K562 (cell line): Measurements from ENCODE around the gene FMN2. TPM values are rescaled to one million over a fixed set of nuclear protein-coding genes. Genes with fewer than 3 reads are reported as not detected.
A peak's percentile ranks its signal among the peaks of the same experiment; 100 is the strongest.

Experiments used
- ATAC-seq: fragments of 200-7000 bp; cut with Tn5 transposase; 3 replicates; pipeline ENCODE4 v1.9.1; 2020; ENCODE audit warnings: moderate library complexity
- BruUV-seq: library from RNA; stranded (reverse); fragments of 400-500 nt; replicated peaks from 2 replicates; lab custom pipeline; 2021; lab: Mats Ljungman, UMichigan
- CTCF ChIA-PET: fragments of 300-600 bp; formaldehyde crosslinking; extraction: SDS; loops from one replicate; lab custom pipeline; 2021; ENCODE audit warnings: low intra/inter-chr PET ratio; lab: Yijun Ruan, JAX
- POLR2A ChIA-PET: fragments of 300-600, 350-650 bp; sonication (Branson Sonifier 250); formaldehyde crosslinking; extraction: SDS; loops from one replicate; lab custom pipeline; 2021; ENCODE audit warnings: antibody characterized with exemption, inconsistent platforms; lab: Yijun Ruan, JAX
- DNase-seq, 4 experiments: peaks; one replicate each; pipeline versions ENCODE4 v3.0.0 to v3.0.0-alpha.2; 2011 to 2018; ENCODE audit warnings: low spot score in 3 of 4, mixed read lengths in 3 of 4; ENCODE audit errors: extremely low read depth in 1 of 4
- FAIRE-seq: peaks from 2 replicates; lab custom pipeline; 2011; peaks lifted over from hg19 to GRCh38; lab: Jason Lieb, UNC
- H2AFZ ChIP-seq: 2 replicates; pipeline ENCODE4 v1.6.0; 2011; ENCODE audit warnings: low read depth, low read length, control low read depth, inconsistent platforms
- H3K27ac ChIP-seq: fragments of 200-600 bp; 3 replicates; pipeline ENCODE4 v1.8.0; 2011; ENCODE audit warnings: low read depth, mild to moderate bottlenecking, control low read depth, inconsistent platforms, low read length, moderate library complexity, mixed read lengths; ENCODE audit errors: extremely low read depth
- H3K27me3 ChIP-seq, 2 experiments: fragments of 300-600 bp in 1 of 2; 2 replicates in 1 of 2; 3 replicates in 1 of 2; pipeline versions ENCODE4 v1.6.0 to v1.8.0; 2011; ENCODE audit warnings: inconsistent platforms in 2 of 2, low read length in 2 of 2, mild to moderate bottlenecking in 1 of 2, mixed read lengths in 1 of 2, moderate library complexity in 1 of 2; ENCODE audit not compliant: control insufficient read depth in 2 of 2, insufficient read depth in 2 of 2
- H3K36me3 ChIP-seq: fragments of 300-600 bp; 3 replicates; pipeline ENCODE4 v1.8.0; 2011; ENCODE audit warnings: mild to moderate bottlenecking, low read length, inconsistent platforms; ENCODE audit not compliant: control insufficient read depth, insufficient read depth
- H3K4me1 ChIP-seq, 2 experiments: fragments of 200-600 bp in 1 of 2; replicated peaks in 1 of 2; 2 replicates in 1 of 2; 3 replicates in 1 of 2; pipeline versions ENCODE4 v1.5.1 to v1.8.0; 2011; ENCODE audit warnings: inconsistent platforms in 2 of 2, low read length in 2 of 2, mild to moderate bottlenecking in 1 of 2, mixed read lengths in 1 of 2, moderate library complexity in 1 of 2; ENCODE audit not compliant: control insufficient read depth in 2 of 2, insufficient read depth in 2 of 2
- H3K4me2 ChIP-seq: 2 replicates; pipeline ENCODE4 v1.6.1; 2011; ENCODE audit warnings: low read length, control low read depth, inconsistent platforms, mixed read lengths; ENCODE audit not compliant: insufficient read depth
- H3K4me3 ChIP-seq: fragments of 200-600 bp; sonication (generic), shearing (Covaris generic); 2 replicates; pipeline ENCODE4 v1.5.1; 2016; ENCODE audit warnings: control low read depth, inconsistent platforms
- H3K79me2 ChIP-seq: fragments of 200-600 bp; 3 replicates; pipeline ENCODE4 v1.8.0; 2011; ENCODE audit warnings: low read length, inconsistent platforms; ENCODE audit not compliant: control insufficient read depth, insufficient read depth
- H3K9ac ChIP-seq, 2 experiments: 2 replicates each; pipeline versions ENCODE4 v1.6.0 to v1.6.1; 2011; ENCODE audit warnings: low read depth in 2 of 2, low read length in 2 of 2, control low read depth in 1 of 2, inconsistent platforms in 1 of 2, mild to moderate bottlenecking in 1 of 2, mixed read lengths in 1 of 2; ENCODE audit not compliant: insufficient read depth in 1 of 2
- H3K9me1 ChIP-seq: one replicate; pipeline ENCODE4 v1.6.0; 2011; ENCODE audit warnings: inconsistent platforms, mild to moderate bottlenecking, low read length, moderate library complexity; ENCODE audit not compliant: control insufficient read depth, insufficient read depth
- H3K9me3 ChIP-seq: replicated peaks from 2 replicates; pipeline ENCODE4 v1.5.1; 2011; ENCODE audit warnings: low read depth, low read length, inconsistent platforms; ENCODE audit not compliant: control insufficient read depth, insufficient read depth
- H4K20me1 ChIP-seq: replicated peaks from 2 replicates; pipeline ENCODE4 v1.6.1; 2011; ENCODE audit warnings: low read length, inconsistent platforms, mixed read lengths; ENCODE audit not compliant: control insufficient read depth, insufficient read depth
- ADNP ChIP-seq: fragments of 200-800 bp; sonication (Bioruptor generic); IDR thresholded peaks from 2 replicates; pipeline ENCODE4 v1.6.1; 2016; ENCODE audit warnings: missing genetic modification characterization, missing compliant biosample characterization
- CTCF ChIP-seq, 3 experiments: IDR thresholded peaks in 2 of 3; conservative IDR thresholded peaks in 1 of 3; 2 replicates each; pipeline ENCODE4 v1.5.1; 2011 to 2012; ENCODE audit warnings: low read length in 3 of 3, mild to moderate bottlenecking in 3 of 3, control low read depth in 2 of 3, improper control_type of control experiment in 1 of 3, inconsistent platforms in 1 of 3, low read depth in 1 of 3, mixed read lengths in 1 of 3, moderate library complexity in 1 of 3; ENCODE audit not compliant: insufficient read depth in 2 of 3
- FOS ChIP-seq: IDR thresholded peaks from 3 replicates; pipeline ENCODE4 v1.6.1; 2011; ENCODE audit not compliant: insufficient read length; ENCODE audit errors: extremely low read depth
- GABPB2 ChIP-seq: fragments of 250-450 bp; sonication (Bioruptor Pico); conservative IDR thresholded peaks from 2 replicates; pipeline ENCODE4 v1.5.1; 2021; ENCODE audit warnings: mild to moderate bottlenecking
- HDAC3 ChIP-seq: fragments of 450-650 bp; IDR thresholded peaks from 2 replicates; pipeline ENCODE4 v1.6.1; 2018; ENCODE audit warnings: borderline replicate concordance, mild to moderate bottlenecking, moderate library complexity; ENCODE audit not compliant: partially characterized antibody
- HNRNPUL1 ChIP-seq: fragments of 200-400 bp; formaldehyde crosslinking; IDR thresholded peaks from 2 replicates; pipeline ENCODE4 v1.6.1; 2017; ENCODE audit warnings: low read length
- MBD1 ChIP-seq: fragments of 250-450 bp; sonication (Bioruptor Pico); IDR thresholded peaks from 2 replicates; pipeline ENCODE4 v1.8.0; 2022; ENCODE audit warnings: inconsistent platforms
- NR2C1 ChIP-seq, 2 experiments: fragments of 450-650 bp; IDR thresholded peaks; 2 replicates each; pipeline ENCODE4 v1.6.1; 2017; ENCODE audit warnings: mild to moderate bottlenecking in 2 of 2, antibody characterized with exemption in 1 of 2, inconsistent platforms in 1 of 2, missing compliant biosample characterization in 1 of 2, missing genetic modification characterization in 1 of 2
- NUFIP1 ChIP-seq: fragments of 450-650 bp; IDR thresholded peaks from 2 replicates; pipeline ENCODE4 v1.6.1; 2018; ENCODE audit not compliant: partially characterized antibody
- POLR2G ChIP-seq: fragments of 200-400 bp; formaldehyde crosslinking; IDR thresholded peaks from 2 replicates; pipeline ENCODE4 v1.6.1; 2017; ENCODE audit warnings: low read depth, mild to moderate bottlenecking, antibody characterized with exemption, low read length, moderate library complexity
- RAD21 ChIP-seq, 2 experiments: fragments of 250-450 bp in 1 of 2; fragments of 450-650 bp in 1 of 2; sonication (Bioruptor Pico) in 1 of 2; formaldehyde crosslinking in 1 of 2; IDR thresholded peaks in 1 of 2; conservative IDR thresholded peaks in 1 of 2; 2 replicates each; pipeline versions ENCODE4 v1.4.0 to v1.8.0; 2020 to 2022; ENCODE audit warnings: mild to moderate bottlenecking in 2 of 2, moderate library complexity in 1 of 2
- USF2 ChIP-seq: sonication (generic); formaldehyde crosslinking; IDR thresholded peaks from 2 replicates; pipeline ENCODE4 v1.5.0; 2020; ENCODE audit warnings: missing genetic modification reagents
- ZBED1 ChIP-seq: IDR thresholded peaks from 2 replicates; pipeline ENCODE4 v1.6.1; 2014
- ZNF707 ChIP-seq: fragments of 250-450 bp; sonication (Bioruptor Pico); conservative IDR thresholded peaks from 2 replicates; pipeline ENCODE4 v1.8.0; 2022; ENCODE audit warnings: inconsistent platforms, mild to moderate bottlenecking, moderate library complexity
- ZNF764 ChIP-seq: fragments of 250-450 bp; sonication (Bioruptor Pico); IDR thresholded peaks from 2 replicates; pipeline ENCODE4 v1.4.0; 2020; ENCODE audit warnings: low read depth, mild to moderate bottlenecking, moderate library complexity
- WGBS: fragments of 100-300 bp; shearing (Covaris generic); methylation state at CpG from one replicate; pipeline ENCODE4 v1.1.6; 2016; ENCODE audit warnings: low coverage, mixed read lengths; ENCODE audit not compliant: insufficient coverage; ENCODE audit errors: missing lambda C conversion rate; 5-methylcytosine and 5-hydroxymethylcytosine counted together
- in situ Hi-C: fragments of 300-500 bp; cut with MboI; formaldehyde crosslinking; loops from 4 replicates; pipeline ENCODE4 v1.15.0; 2018; ENCODE audit warnings: inconsistent platforms, mixed read lengths
- intact Hi-C: fragments of 100-400 bp; cut with micrococcal nuclease; formaldehyde crosslinking; loops from 2 replicates; pipeline ENCODE4 v1.14.2; 2022
- polyA plus RNA-seq, 8 experiments: library from polyadenylated mRNA; depleted of rRNA in 4 of 8; stranded (reverse) in 5 of 8; unstranded in 3 of 8; fragments of >200 nt; fragmentation: Nextera tagmentation in 2 of 8; fragmentation: Illumina TruSeq in 1 of 8; extraction: Ambion mirVana in 2 of 8; extraction: Trizol in 1 of 8; gene quantifications; 2 replicates each; pipeline versions ENCODE4 v1.2.1 to v1.2.3, GENCODE V29; 2011 to 2014; ENCODE audit warnings: inconsistent platforms in 1 of 8, missing spikeins in 1 of 8
- total RNA-seq, 7 experiments: library from RNA; depleted of rRNA in 6 of 7; stranded (reverse); fragments of >200 nt in 6 of 7; fragmentation: Illumina TruSeq in 2 of 7; extraction: Trizol in 2 of 7; gene quantifications; 2 replicates each; pipeline versions ENCODE4 v1.2.1 to v1.2.3, GENCODE V29; 2011 to 2021; ENCODE audit warnings: low replicate concordance in 1 of 7

The FMN2 gene
- total and polyA plus RNA-seq, 9 of the 15 experiments (the other 6 are each of a cell fraction or from before 2014, with no cell fraction given): 0.15 to 0.45 (median 0.16) TPM; not detected in 3

- no peak for ATAC-seq
- BruUV-seq: no TSS peak
- ChIA-PET CTCF (interaction anchor here (0.6 to 1.2 kb wide), 4 partner anchors 165 to 1808 kb away, joined by 3 to 5 read pairs (median 3); partner anchors contain the start of gene MAP1LC3C), POLR2A (no interaction called here)
- Histone ChIP-seq H3K27ac (no peak overlapping the region), H3K9ac (no peak overlapping the region), H3K4me2 (no peak overlapping the region), H4K20me1 (no peaks in the 10 kb centered on the region), H3K4me1 (no peaks in the 10 kb centered on the region), H3K4me3 (no peak overlapping the region), H3K79me2 (no peaks in the 10 kb centered on the region), H3K9me3 (no peaks in the 10 kb centered on the region), H3K9me1 (no peaks in the 10 kb centered on the region), H2AFZ (no peak overlapping the region), H3K27me3 (no peaks in the 10 kb centered on the region), H3K36me3 (no peaks in the 10 kb centered on the region)
- intact Hi-C loops (loop anchor here (5.0 kb wide), 2 partner anchors 501 to 1296 kb away; no protein-coding TSS in a partner anchor), in situ Hi-C loops (no loop called here)
- no peak for FAIRE-seq
- WGBS: 0% methylated on average over 6 of the region's 6 CpGs
- DNase-seq: peak in 1 of 4 experiments; percentile 9
- no peak for TF ChIP-seq POLR2G
- peak in 2 of 3 experiments; percentile 25 to 54; a peak in 2 of 6 replicates for TF ChIP-seq CTCF (IDR thresholded peaks at IDR 0.05 in 2 of 3, conservative IDR thresholded peaks at IDR 0.05 in 1 of 3; ENCODE audit: insufficient read depth in 2 of 3, low read depth in 1 of 3, low read length in 3 of 3)
- no peak for TF ChIP-seq HNRNPUL1
- no peak for TF ChIP-seq ADNP (tag)
- no peak for TF ChIP-seq NR2C1 (IDR thresholded peaks at IDR 0.05)
- TF ChIP-seq NR2C1 (tag; IDR thresholded peaks at IDR 0.05): no peak
- TF ChIP-seq USF2 (CRISPR knock-in tag): no peak
- TF ChIP-seq NUFIP1: no peak
- TF ChIP-seq HDAC3: no peak
- no peak for TF ChIP-seq ZNF764 (CRISPR knock-in tag)
- no peak for TF ChIP-seq ZNF707
- no peak for TF ChIP-seq GABPB2
- TF ChIP-seq RAD21 (CRISPR knock-in tag; conservative IDR thresholded peaks at IDR 0.05 in 1 of 2, IDR thresholded peaks at IDR 0.05 in 1 of 2): peak; percentile 32 to 58
- TF ChIP-seq FOS: no peak
- TF ChIP-seq ZBED1: no peak
- no peak for TF ChIP-seq MBD1 (CRISPR knock-in tag)
Measured at GRCh38 chr1:240190881-240191401, 99.3 kb downstream of the FMN2 start.
